Breast epithelium (tissue), 3 donors: ENCODE data around the gene PLCL2.

ENCODE experiments used
- POLR2A ChIP-seq: fragments of 450-650 bp; IDR thresholded peaks from one replicate; pipeline ENCODE4 v1.6.1; 2016; ENCODE audit warnings: antibody characterized with exemption, mild to moderate bottlenecking, moderate library complexity
- TF ChIP-seq, protein P1 (sequence below), 3 donors: fragments of 450-650 bp; IDR thresholded peaks; one replicate each; pipeline ENCODE4 v1.5.1; 2016 to 2017; ENCODE audit warnings: antibody characterized with exemption in 3 of 3, mild to moderate bottlenecking in 3 of 3, moderate library complexity in 3 of 3

DNA sequence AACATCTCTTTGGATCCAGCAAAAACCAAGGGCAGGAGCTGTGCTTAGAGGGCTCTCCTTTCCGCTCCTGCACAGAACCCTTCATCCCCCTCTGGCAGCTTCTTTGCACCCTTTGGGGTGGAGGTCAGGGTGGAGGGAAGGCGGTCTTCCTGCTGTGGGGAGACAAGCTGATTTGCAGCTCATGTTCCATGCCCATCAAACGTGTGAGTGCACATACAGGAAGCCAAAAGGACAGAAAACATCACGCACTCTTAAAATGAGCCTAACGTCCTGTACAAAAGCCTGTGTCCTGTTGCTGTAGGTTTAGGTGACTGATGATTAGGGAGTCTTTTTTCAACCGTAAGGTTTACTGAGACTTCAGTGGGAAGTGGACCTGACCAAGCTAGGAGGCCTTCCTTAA is 195.2 kb downstream of the PLCL2 start:
- TF ChIP-seq, protein P1, sequence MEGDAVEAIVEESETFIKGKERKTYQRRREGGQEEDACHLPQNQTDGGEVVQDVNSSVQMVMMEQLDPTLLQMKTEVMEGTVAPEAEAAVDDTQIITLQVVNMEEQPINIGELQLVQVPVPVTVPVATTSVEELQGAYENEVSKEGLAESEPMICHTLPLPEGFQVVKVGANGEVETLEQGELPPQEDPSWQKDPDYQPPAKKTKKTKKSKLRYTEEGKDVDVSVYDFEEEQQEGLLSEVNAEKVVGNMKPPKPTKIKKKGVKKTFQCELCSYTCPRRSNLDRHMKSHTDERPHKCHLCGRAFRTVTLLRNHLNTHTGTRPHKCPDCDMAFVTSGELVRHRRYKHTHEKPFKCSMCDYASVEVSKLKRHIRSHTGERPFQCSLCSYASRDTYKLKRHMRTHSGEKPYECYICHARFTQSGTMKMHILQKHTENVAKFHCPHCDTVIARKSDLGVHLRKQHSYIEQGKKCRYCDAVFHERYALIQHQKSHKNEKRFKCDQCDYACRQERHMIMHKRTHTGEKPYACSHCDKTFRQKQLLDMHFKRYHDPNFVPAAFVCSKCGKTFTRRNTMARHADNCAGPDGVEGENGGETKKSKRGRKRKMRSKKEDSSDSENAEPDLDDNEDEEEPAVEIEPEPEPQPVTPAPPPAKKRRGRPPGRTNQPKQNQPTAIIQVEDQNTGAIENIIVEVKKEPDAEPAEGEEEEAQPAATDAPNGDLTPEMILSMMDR (IDR thresholded peaks at IDR 0.05) = no peak
- TF ChIP-seq POLR2A = no peak
